ENCODE measurements around the gene TMEM250. TPM values are rescaled to one million over a fixed set of nuclear protein-coding genes. Genes with fewer than 3 reads are reported as not detected.

TMEM250 gene
- total and polyA plus RNA-seq, 9 of the 15 experiments (the other 6 are each of a cell fraction or from before 2014, with no cell fraction given) = 0.32 to 44.6 (median 12.2) TPM

DNA sequence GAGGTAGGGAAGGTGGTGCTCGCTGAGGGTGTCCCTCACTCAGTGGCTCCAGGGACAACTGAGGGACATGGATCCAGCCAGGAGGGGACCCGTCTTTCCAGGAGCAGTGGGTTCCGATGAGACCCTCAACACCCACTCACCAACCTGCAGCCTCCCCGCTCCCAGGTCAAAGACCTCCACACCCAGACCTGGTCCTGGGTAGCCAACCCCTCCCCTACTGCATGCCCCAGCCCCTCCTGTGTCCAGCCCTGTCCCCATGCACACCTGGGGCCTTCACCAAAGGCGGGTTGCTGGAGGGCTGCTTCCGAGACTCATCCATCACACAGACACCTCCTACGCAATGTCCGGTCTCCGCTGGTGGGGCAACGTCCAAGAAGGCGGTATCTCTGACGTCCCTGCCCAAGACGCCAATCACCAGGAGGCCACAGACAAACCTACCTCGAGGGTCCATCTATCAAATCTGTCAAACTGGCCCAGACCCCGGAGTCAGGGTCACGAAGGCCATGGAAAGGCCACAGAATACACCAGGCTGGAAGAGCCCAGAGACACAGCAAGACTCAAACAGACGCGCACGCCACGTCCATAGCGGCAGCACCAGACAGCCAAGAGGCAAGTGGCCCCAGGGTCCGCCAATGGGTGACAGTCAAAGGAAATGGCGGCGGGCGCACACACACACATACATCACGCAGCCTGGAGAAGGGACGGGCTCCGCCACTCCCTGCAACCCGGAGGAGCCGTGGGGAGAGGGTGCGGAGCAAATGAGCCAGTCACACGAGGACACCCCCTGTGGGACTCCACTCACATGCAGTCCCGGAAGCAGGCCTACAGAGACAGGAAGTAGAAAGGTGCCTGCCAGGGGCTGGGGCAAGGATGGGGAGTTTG, 34.4 kb downstream of the TMEM250 start:
- 84% methylated on average over 30 of the region's 33 CpGs for WGBS (ENCODE audit: insufficient coverage, low coverage, missing lambda C conversion rate)
- Histone ChIP-seq H3K79me2 (ENCODE audit: control insufficient read depth, insufficient read depth, low read length) (peaks cover 97% of the 10 kb centered on the region), H3K9me1 (ENCODE audit: control insufficient read depth, insufficient read depth, low read length) (peaks cover 5% of the 10 kb centered on the region), H3K27me3 (ENCODE audit: control insufficient read depth in 2 of 2, insufficient read depth in 2 of 2, low read length in 2 of 2) (no peaks in the 10 kb centered on the region), H3K4me2 (ENCODE audit: insufficient read depth, low read length) (no peak overlapping the region), H3K4me3 (no peak overlapping the region), H3K36me3 (ENCODE audit: control insufficient read depth, insufficient read depth, low read length) (peaks cover 47% of the 10 kb centered on the region; the same call in 1 of the 3 replicates), H3K9ac (ENCODE audit: insufficient read depth in 1 of 2, low read depth in 2 of 2, low read length in 2 of 2) (peak overlapping the region in 1 of 2 experiments; percentile 69; a peak in 1 of 4 replicates), H2AFZ (ENCODE audit: low read depth, low read length) (no peak overlapping the region), H4K20me1 (replicated peaks; ENCODE audit: control insufficient read depth, insufficient read depth, low read length) (peaks cover 56% of the 10 kb centered on the region), H3K27ac (ENCODE audit: extremely low read depth, low read depth, low read length) (no peak overlapping the region), H3K9me3 (replicated peaks; ENCODE audit: control insufficient read depth, insufficient read depth, low read depth, low read length) (no peaks in the 10 kb centered on the region), H3K4me1 (replicated peaks in 1 of 2; ENCODE audit: control insufficient read depth in 2 of 2, insufficient read depth in 2 of 2, low read length in 2 of 2) (peaks cover 0 to 86% of the 10 kb centered on the region in 2 experiments; a peak in 2 of 5 replicates)
- no peak; the same call in 2 of the 3 replicates for ATAC-seq
- ChIA-PET POLR2A (no interaction called here), CTCF (ENCODE audit: low intra/inter-chr PET ratio) (no interaction called here)
- intact Hi-C loops (cut with micrococcal nuclease) (no loop called here), in situ Hi-C loops (cut with MboI) (no loop called here)
- no peak for DNase-seq (ENCODE audit: extremely low read depth in 1 of 4, low spot score in 3 of 4)
- TF ChIP-seq MEIS2 (IDR thresholded peaks at IDR 0.05; ENCODE audit: partially characterized antibody) (peak; percentile 43), ZFPM2 (CRISPR knock-in tag; IDR thresholded peaks at IDR 0.05) (no peak), POLR2G (IDR thresholded peaks at IDR 0.05; ENCODE audit: low read depth, low read length) (peak; percentile 32; the same call in 1 of the 2 replicates), PBX2 (CRISPR knock-in tag; IDR thresholded peaks at IDR 0.05; ENCODE audit: low read depth) (no peak), PBX2 (tag; conservative IDR thresholded peaks at IDR 0.05; ENCODE audit: low read depth) (peak; percentile 29; the same call in 1 of the 2 replicates), NFYB (IDR thresholded peaks at IDR 0.05; ENCODE audit: extremely low read depth, insufficient read length) (no peak)
- TF ChIP-seq, protein P1, sequence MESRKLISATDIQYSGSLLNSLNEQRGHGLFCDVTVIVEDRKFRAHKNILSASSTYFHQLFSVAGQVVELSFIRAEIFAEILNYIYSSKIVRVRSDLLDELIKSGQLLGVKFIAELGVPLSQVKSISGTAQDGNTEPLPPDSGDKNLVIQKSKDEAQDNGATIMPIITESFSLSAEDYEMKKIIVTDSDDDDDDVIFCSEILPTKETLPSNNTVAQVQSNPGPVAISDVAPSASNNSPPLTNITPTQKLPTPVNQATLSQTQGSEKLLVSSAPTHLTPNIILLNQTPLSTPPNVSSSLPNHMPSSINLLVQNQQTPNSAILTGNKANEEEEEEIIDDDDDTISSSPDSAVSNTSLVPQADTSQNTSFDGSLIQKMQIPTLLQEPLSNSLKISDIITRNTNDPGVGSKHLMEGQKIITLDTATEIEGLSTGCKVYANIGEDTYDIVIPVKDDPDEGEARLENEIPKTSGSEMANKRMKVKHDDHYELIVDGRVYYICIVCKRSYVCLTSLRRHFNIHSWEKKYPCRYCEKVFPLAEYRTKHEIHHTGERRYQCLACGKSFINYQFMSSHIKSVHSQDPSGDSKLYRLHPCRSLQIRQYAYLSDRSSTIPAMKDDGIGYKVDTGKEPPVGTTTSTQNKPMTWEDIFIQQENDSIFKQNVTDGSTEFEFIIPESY (CRISPR knock-in tag; IDR thresholded peaks at IDR 0.05) = peak; percentile 80; the same call in 1 of the 2 replicates
- FAIRE-seq = no peak
- no TSS peak for BruUV-seq (replicated peaks)
